ENCODE measurements around the gene TGM1. TPM values are rescaled to one million over a fixed set of nuclear protein-coding genes. Genes with fewer than 3 reads are reported as not detected.
"Not testable (repeated sequence)": the region's sequence is repeated elsewhere in the genome, so short reads cannot be mapped to it uniquely, and the experiment has no call there.

Gene TGM1
- total RNA-seq, 6 experiments from 2014 or later, result 0.37 to 1.9 (median 0.77) TPM

- ATAC-seq (no peak), DNase-seq (no peak)
- 89% methylated on average over 4 of the region's 7 CpGs for WGBS (ENCODE audit: insufficient coverage, low coverage, low lambda C conversion rate, missing lambda C conversion rate)
- intact Hi-C loops (cut with DNase I), result loop anchor here in 1 of 2 donors (10.0 kb wide), 1 partner anchor 47 kb away; the partner anchor contains the start of genes DHRS1 and NOP9
- Histone ChIP-seq H3K9me3 (no peaks in the 10 kb centered on the region), H3K36me3 (no peaks in the 10 kb centered on the region), H3K4me1 (peaks cover 0 to 8% (median 0%) of the 10 kb centered on the region in 4 donors), H3K27ac (peak overlapping the region in 1 of 3 donors; percentile 52), H3K4me3 (no peak overlapping the region), H3K27me3 (no peaks in the 10 kb centered on the region)
- TF ChIP-seq CTCF (IDR thresholded peaks at IDR 0.05), result no peak
- no peak for TF ChIP-seq POLR2A (IDR thresholded peaks at IDR 0.05)
Observed at GRCh38 chr14:24247422-24247821, 15.6 kb downstream of the TGM1 start.

- no peaks in the 10 kb centered on the region for H3K27me3 ChIP-seq
- no peaks in the 10 kb centered on the region for H3K36me3 ChIP-seq
- DNase-seq, result peak in 1 of 3 donors; percentile 26
- TF ChIP-seq CTCF (IDR thresholded peaks at IDR 0.05), result no peak
- TF ChIP-seq POLR2A (IDR thresholded peaks at IDR 0.05), result no peak
- H3K9me3 ChIP-seq, result no peaks in the 10 kb centered on the region
- no peak for ATAC-seq
- intact Hi-C loops (cut with DNase I), result loop anchor here in 1 of 2 donors (10.0 kb wide), 1 partner anchor 48 kb away; the partner anchor contains the start of genes DHRS1 and NOP9
- peaks cover 0 to 9% (median 0%) of the 10 kb centered on the region in 4 donors for H3K4me1 ChIP-seq
- no peak overlapping the region for H3K4me3 ChIP-seq
- H3K27ac ChIP-seq, result peak overlapping the region; percentile 12 to 52 (median 40)
- no CpG with 5 or more reads among the region's 3 CpGs for WGBS (ENCODE audit: insufficient coverage, low coverage, low lambda C conversion rate, missing lambda C conversion rate)
Observed at GRCh38 chr14:24246765-24247212, 16.2 kb downstream of the TGM1 start.

- H3K36me3 ChIP-seq, H3K9me3 ChIP-seq, H3K4me3 ChIP-seq, H3K27me3 ChIP-seq, ATAC-seq, H3K27ac ChIP-seq: not testable (repeated sequence)
- intact Hi-C loops (cut with DNase I), result loop anchor here in 1 of 2 donors (10.0 kb wide), 1 partner anchor 49 kb away; the partner anchor contains the start of genes DHRS1 and NOP9
- peak in 1 of 3 donors; percentile 36 for DNase-seq
- WGBS (ENCODE audit: insufficient coverage, low coverage, low lambda C conversion rate, missing lambda C conversion rate), result 90% methylated on average over 9 of the region's 11 CpGs
- H3K4me1 ChIP-seq, result peaks cover 0 to 19% (median 0%) of the 10 kb centered on the region in 4 donors
Observed at GRCh38 chr14:24245350-24245749, 17.6 kb downstream of the TGM1 start.

- H3K4me3 ChIP-seq, result peak overlapping the region; percentile 66 to 86 (median 73)
- peaks cover 0 to 19% (median 0%) of the 10 kb centered on the region in 4 donors for H3K4me1 ChIP-seq
- ATAC-seq (peak in 1 of 4 donors; percentile 0), DNase-seq (peak in 1 of 3 donors; percentile 47)
- TF ChIP-seq POLR2A (IDR thresholded peaks at IDR 0.05), result no peak
- TF ChIP-seq CTCF (IDR thresholded peaks at IDR 0.05), result no peak
- 37% methylated on average over 5 of the region's 10 CpGs for WGBS (ENCODE audit: insufficient coverage, low coverage, low lambda C conversion rate, missing lambda C conversion rate)
- H3K36me3 ChIP-seq, result peaks cover 0 to 27% (median 10%) of the 10 kb centered on the region in 4 donors
- H3K27me3 ChIP-seq, result no peaks in the 10 kb centered on the region
- no peaks in the 10 kb centered on the region for H3K9me3 ChIP-seq
- H3K27ac ChIP-seq, result peak overlapping the region; percentile 93 to 100 (median 94)
- intact Hi-C loops (cut with DNase I), result loop anchor here (5.0 to 10.0 kb wide), 2 partner anchors 51 to 54 kb away; partner anchors contain the start of genes DHRS1 (in 2 of the 2) and NOP9 (in 2 of the 2)
Observed at GRCh38 chr14:24243336-24243836, 19.6 kb downstream of the TGM1 start.

GRCh38 chr14:24241829-24242443 is 21.0 kb downstream of the TGM1 start:
- intact Hi-C loops (cut with DNase I), result loop anchor here (5.0 to 10.0 kb wide), 2 partner anchors 53 to 55 kb away; partner anchors contain the start of genes DHRS1 (in 2 of the 2) and NOP9 (in 2 of the 2)
- H3K36me3 ChIP-seq, result peaks cover 4 to 41% (median 13%) of the 10 kb centered on the region in 4 donors
- no peaks in the 10 kb centered on the region for H3K27me3 ChIP-seq
- TF ChIP-seq CTCF (IDR thresholded peaks at IDR 0.05) (peak; percentile 59 to 80 (median 64)), POLR2A (IDR thresholded peaks at IDR 0.05) (no peak)
- peak overlapping the region; percentile 66 to 86 (median 73) for H3K4me3 ChIP-seq
- H3K27ac ChIP-seq, result peak overlapping the region; percentile 93 to 100 (median 94)
- under 1% methylated on average over 30 of the region's 39 CpGs for WGBS (ENCODE audit: insufficient coverage, low coverage, low lambda C conversion rate, missing lambda C conversion rate)
- peaks cover 0 to 19% (median 0%) of the 10 kb centered on the region in 4 donors for H3K4me1 ChIP-seq
- ATAC-seq, result peak; percentile 91 to 96 (median 92)
- no peaks in the 10 kb centered on the region for H3K9me3 ChIP-seq
- DNase-seq, result peak; percentile 96

Data from right lobe of liver (tissue), 6 donors.